Osteoblast (primary cell): Measurements from ENCODE around the gene KLHL29. TPM values are rescaled to one million over a fixed set of nuclear protein-coding genes. Genes with fewer than 3 reads are reported as not detected.

Source experiments
- DNase-seq: peaks from one replicate; pipeline ENCODE4 v3.0.0; 2011; ENCODE audit warnings: low spot score, mixed read lengths; ENCODE audit not compliant: insufficient read length; ENCODE audit errors: missing footprints
- H2AFZ ChIP-seq: 2 replicates; pipeline ENCODE4 v1.6.0; 2011; ENCODE audit warnings: mild to moderate bottlenecking, low read length
- H3K27ac ChIP-seq: 2 replicates; pipeline ENCODE4 v1.5.1; 2011; ENCODE audit warnings: mild to moderate bottlenecking, low read depth, low read length, moderate library complexity
- H3K27me3 ChIP-seq: 2 replicates; pipeline ENCODE4 v1.6.0; 2012; ENCODE audit warnings: mild to moderate bottlenecking, control low read depth, inconsistent platforms, low read length, moderate library complexity; ENCODE audit not compliant: insufficient read depth
- H3K36me3 ChIP-seq: 2 replicates; pipeline ENCODE4 v1.5.1; 2011; ENCODE audit warnings: mild to moderate bottlenecking, low read length, control low read depth, moderate library complexity; ENCODE audit not compliant: insufficient read depth
- H3K4me1 ChIP-seq: 2 replicates; pipeline ENCODE4 v1.5.1; 2011; ENCODE audit warnings: mild to moderate bottlenecking, low read length, control low read depth, moderate library complexity; ENCODE audit not compliant: insufficient read depth
- H3K4me2 ChIP-seq: 2 replicates; pipeline ENCODE4 v1.6.0; 2011; ENCODE audit warnings: mild to moderate bottlenecking, low read length; ENCODE audit not compliant: insufficient read depth
- H3K4me3 ChIP-seq: fragments of 200-600 bp; sonication (generic); 3 replicates; pipeline ENCODE4 v1.5.1; 2012; ENCODE audit warnings: mild to moderate bottlenecking, low read length, inconsistent platforms; ENCODE audit not compliant: insufficient read depth
- H3K79me2 ChIP-seq: 2 replicates; pipeline ENCODE4 v1.6.0; 2012; ENCODE audit warnings: mild to moderate bottlenecking, low read length, control low read depth, inconsistent platforms; ENCODE audit not compliant: insufficient read depth
- H3K9me3 ChIP-seq: 2 replicates; pipeline ENCODE4 v1.5.1; 2011; ENCODE audit warnings: low read depth, low read length, control low read depth
- H4K20me1 ChIP-seq: 2 replicates; pipeline ENCODE4 v1.6.0; 2012; ENCODE audit warnings: mild to moderate bottlenecking, low read length, control low read depth; ENCODE audit not compliant: insufficient read depth
- CTCF ChIP-seq: IDR thresholded peaks from 2 replicates; pipeline ENCODE4 v1.5.1; 2011; ENCODE audit warnings: mild to moderate bottlenecking, low read depth, low read length, moderate library complexity; ENCODE audit errors: extremely low read depth
- total RNA-seq: library from RNA; depleted of rRNA; stranded (reverse); fragments of >200 nt; gene quantifications from 2 replicates; pipeline ENCODE4 v1.2.3, GENCODE V29; 2012

The KLHL29 gene
- total RNA-seq, 1 donor, result 3.3 TPM

DNA sequence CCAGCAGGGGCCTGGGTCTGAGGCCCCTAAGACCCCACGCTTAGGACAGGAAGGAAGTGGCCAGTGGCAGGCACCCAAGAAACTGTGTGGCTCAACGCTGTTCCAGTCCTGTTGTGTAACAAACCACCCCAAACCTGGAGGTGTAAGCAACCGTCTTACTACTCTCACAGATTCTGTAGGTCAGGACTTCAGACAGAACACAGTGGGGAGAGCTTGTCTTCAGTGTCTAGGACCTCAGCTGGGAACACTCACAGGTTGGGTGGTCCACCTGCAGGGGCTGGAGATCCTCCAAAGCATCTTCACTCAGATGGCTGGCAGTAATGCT, 123.0 kb downstream of the KLHL29 start:
- Histone ChIP-seq H2AFZ (no peak overlapping the region), H3K27ac (no peak overlapping the region), H4K20me1 (peaks cover 2% of the 10 kb centered on the region), H3K79me2 (no peaks in the 10 kb centered on the region), H3K36me3 (no peaks in the 10 kb centered on the region), H3K27me3 (no peaks in the 10 kb centered on the region), H3K4me3 (no peak overlapping the region), H3K4me1 (no peaks in the 10 kb centered on the region), H3K4me2 (no peak overlapping the region), H3K9me3 (no peaks in the 10 kb centered on the region)
- TF ChIP-seq CTCF, result no peak
- no peak for DNase-seq

GRCh38 chr2:23509103-23509502, 124.1 kb downstream of the KLHL29 start:
- H3K4me1 ChIP-seq, result no peaks in the 10 kb centered on the region
- no peaks in the 10 kb centered on the region for H3K9me3 ChIP-seq
- DNase-seq, result no peak
- no peak overlapping the region for H3K4me2 ChIP-seq
- H2AFZ ChIP-seq, result no peak overlapping the region
- H3K27ac ChIP-seq, result no peak overlapping the region
- no peaks in the 10 kb centered on the region for H3K27me3 ChIP-seq
- H3K4me3 ChIP-seq, result no peak overlapping the region
- TF ChIP-seq CTCF, result no peak
- no peaks in the 10 kb centered on the region for H3K79me2 ChIP-seq
- no peaks in the 10 kb centered on the region for H3K36me3 ChIP-seq
- H4K20me1 ChIP-seq, result peaks cover 2% of the 10 kb centered on the region

DNA sequence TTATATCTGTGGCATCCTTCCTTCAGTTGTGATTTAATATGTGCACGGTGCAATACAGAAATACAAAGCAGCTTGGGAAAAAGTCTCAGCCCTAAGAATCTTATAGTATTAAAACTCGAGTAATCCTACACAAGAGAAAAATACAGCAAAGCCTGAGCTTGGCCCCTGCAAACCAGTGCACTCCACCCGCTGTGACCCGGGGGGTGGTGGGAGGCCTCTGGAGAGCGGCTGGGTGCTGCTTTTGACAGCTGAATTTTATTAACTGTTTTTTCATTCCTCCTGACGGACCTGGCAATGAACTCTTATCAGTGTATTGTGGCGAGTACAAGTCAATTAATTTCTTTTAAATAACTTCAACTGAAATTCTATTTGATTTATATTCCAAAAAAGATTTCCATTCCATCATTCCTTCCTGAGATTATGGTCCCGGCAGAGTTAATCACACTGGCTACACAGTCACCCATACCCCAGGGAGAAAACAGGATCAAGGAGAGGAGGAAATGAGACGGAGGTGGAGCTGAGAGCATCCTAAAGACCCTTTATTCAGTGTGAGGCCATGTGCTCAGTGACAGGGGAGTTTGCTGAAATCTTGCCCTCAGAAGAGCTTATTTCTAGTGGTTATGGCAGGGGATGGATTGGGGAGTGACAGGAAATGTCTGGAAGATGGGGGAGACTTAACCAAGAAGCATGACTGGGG, 124.8 kb downstream of the KLHL29 start:
- H3K4me3 ChIP-seq, result no peak overlapping the region
- DNase-seq, result no peak
- no peak overlapping the region for H3K27ac ChIP-seq
- H3K4me1 ChIP-seq, result no peaks in the 10 kb centered on the region
- H2AFZ ChIP-seq, result no peak overlapping the region
- H3K36me3 ChIP-seq, result no peaks in the 10 kb centered on the region
- no peaks in the 10 kb centered on the region for H3K79me2 ChIP-seq
- no peak overlapping the region for H3K4me2 ChIP-seq
- no peak for TF ChIP-seq CTCF
- peaks cover 2% of the 10 kb centered on the region for H4K20me1 ChIP-seq
- no peaks in the 10 kb centered on the region for H3K27me3 ChIP-seq
- no peaks in the 10 kb centered on the region for H3K9me3 ChIP-seq

DNA sequence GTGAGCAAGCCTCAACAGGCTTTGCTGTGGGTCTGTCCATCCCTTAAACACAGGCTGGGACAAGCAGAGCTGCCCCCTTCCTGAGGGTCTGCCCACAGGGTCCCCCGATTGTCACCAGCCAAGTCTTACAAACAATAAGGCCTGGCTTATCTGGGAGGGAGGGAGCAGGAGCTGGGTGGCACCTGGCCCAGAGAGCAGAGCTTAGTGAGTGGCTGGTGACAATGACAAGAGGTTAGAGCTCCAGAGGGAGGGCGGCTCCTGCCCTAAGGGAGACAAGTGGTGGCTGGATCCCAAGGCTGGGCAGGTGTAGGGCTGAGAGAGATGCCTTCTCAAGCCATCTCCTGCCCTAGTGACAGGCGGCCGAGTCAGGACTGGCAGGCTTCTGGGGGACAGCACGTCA, 125.5 kb downstream of the KLHL29 start:
- no peak overlapping the region for H3K4me2 ChIP-seq
- DNase-seq, result no peak
- no peak overlapping the region for H2AFZ ChIP-seq
- H3K27ac ChIP-seq, result no peak overlapping the region
- peaks cover 5% of the 10 kb centered on the region for H3K27me3 ChIP-seq
- TF ChIP-seq CTCF, result no peak
- no peaks in the 10 kb centered on the region for H3K36me3 ChIP-seq
- H3K4me1 ChIP-seq, result no peaks in the 10 kb centered on the region
- H3K4me3 ChIP-seq, result no peak overlapping the region
- H3K79me2 ChIP-seq, result no peaks in the 10 kb centered on the region
- H4K20me1 ChIP-seq, result peaks cover 2% of the 10 kb centered on the region
- H3K9me3 ChIP-seq, result no peaks in the 10 kb centered on the region
